Measurements from ENCODE around the gene PLIN3.
"Not testable (repeated sequence)": the region's sequence is repeated elsewhere in the genome, so short reads cannot be mapped to it uniquely, and the experiment has no call there.

Gene PLIN3

GRCh38 chr19:4867534-4868285, at the start of gene PLIN3:
Gene PLIN3, minus strand, starts transcription at chr19:4867667. Its CDS starts 6,273 bp downstream, at chr19:4861394.
- DNase-seq: peak; percentile 95

GRCh38 chr19:4916292-4917082, 49.0 kb upstream of the PLIN3 start:
- no peak for DNase-seq

DNA sequence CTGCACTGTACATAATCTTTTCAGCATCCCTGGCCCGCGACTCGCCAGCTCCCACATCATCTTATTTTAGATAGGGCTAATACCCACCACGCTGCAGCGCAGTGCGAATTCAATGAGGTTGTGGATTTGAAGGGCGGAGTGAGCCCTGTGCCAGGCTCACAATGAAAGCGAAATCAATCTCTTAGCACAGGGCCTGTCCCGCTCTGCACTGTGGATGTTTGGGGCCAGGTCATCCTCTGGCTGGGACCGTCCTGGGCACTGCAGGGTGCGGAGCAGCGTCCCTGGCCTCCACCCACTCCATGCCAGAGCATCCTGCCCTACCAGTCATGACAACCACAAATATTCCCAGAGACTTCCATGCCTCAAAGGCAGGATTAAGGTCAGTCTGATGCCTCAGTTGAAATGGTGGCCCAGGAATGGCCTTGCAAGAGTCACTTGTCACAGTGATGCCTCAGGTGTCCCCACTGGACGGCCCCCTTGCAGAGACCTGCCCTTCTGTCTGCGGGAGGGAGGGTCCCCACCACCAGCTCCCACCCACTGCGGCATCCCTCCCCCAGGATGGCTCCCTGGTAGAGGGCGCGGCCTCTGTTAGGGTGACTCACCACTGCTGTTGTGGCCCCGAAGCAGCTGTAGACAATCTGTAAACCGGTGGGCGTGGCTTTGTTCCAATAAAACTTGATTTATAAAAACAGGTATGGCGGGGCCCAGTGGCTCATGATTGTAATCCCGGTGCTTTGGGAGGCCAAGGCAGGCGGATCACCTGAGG, 47.5 kb upstream of the PLIN3 start:
- DNase-seq: peak; percentile 77

GRCh38 chr19:4913996-4914735, 46.7 kb upstream of the PLIN3 start:
- no peak for DNase-seq

DNA sequence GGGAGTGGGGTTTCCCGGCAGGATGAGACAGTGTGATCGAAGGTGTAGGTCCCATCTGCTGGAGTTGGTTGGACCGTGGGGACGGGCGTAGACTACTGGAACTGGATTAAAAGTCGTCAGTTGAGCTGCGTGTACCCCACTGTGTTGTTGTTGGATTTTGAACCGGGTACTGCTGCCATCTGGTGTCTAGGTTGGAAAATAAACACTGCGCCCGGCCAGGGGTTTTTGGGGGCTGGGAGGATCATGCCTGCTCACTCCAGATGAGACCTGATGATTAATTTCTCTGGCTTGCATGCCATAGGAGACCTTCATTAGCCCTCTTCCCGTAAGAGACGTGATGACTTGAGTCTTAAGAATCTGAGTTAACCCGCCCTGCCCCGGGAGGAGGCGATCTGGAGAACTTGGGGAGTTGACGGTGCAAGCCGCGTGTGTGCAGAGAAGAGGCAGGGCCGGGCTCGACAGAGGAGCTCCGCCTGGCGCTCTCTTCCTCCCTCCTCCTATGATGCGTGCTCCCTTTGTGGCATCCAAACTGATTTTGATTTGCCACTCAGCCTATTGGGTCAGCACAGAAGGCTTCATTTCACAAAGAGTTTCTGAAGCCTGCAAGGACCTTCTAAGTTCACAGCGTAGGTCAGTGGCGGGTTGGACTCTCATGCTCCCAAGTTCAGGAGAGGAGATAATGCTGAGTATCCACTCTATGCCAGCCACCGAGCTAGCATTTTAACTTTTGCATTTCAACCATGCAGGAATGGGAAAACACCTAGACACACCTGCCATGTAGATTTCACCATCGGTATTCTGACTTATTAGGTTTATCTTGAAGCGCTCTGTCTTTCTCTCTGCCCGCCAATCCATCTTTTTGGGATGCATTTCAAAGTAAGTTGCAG, 44.6 kb upstream of the PLIN3 start:
- DNase-seq: peak; percentile 100

DNA sequence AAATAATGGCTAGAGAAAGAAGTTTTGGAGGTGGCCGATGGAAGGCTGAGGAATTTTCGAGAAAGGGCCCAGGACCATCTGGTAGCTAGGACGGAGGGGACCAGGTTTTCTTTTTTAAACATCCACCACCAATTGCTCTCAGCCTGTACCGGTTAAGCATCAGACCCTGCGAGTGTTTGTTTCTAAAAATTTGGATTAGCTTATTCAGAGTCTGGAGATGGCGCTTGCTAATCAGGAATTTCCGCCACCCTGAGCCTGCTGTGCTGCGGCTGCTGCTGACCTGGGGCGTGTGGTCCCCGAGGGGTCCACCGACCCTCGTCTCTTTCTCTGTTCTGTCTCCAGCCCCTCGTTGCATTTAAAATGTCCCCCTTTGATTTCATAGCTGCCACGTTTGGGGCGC, 43.8 kb upstream of the PLIN3 start:
- DNase-seq: no peak

- DNase-seq: peak; percentile 85
Observed at GRCh38 chr19:4910594-4911281, 43.3 kb upstream of the PLIN3 start.

- DNase-seq: peak; percentile 93
Observed at GRCh38 chr19:4909897-4910593, 42.6 kb upstream of the PLIN3 start.

GRCh38 chr19:4909156-4909896, 41.9 kb upstream of the PLIN3 start, which contains the start of gene UHRF1:
Gene UHRF1, plus strand, starts transcription at chr19:4909501. Its CDS starts 1,385 bp downstream, at chr19:4910886.
- peak; percentile 73 for DNase-seq

GRCh38 chr19:4908781-4909155, 41.3 kb upstream of the PLIN3 start:
- DNase-seq: no peak

DNA sequence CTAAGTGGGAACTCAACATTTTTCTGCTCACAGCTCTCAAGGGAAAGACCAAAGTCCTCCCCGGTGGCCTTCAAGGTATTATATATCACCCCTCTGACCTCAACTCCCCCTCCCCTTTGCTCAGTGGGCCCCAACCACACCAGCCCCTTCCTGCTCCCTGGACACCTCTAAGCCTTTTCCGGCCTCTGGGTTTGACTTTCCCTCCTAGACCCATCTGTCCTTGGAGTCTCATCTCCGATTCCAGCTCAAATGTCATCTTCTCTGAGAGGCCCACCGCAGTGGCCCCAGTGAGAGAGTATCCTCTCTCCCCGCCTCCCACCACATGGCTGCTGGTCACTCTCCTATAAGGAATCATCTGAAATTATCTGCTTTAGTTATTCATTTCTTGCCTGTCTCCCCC, 40.9 kb upstream of the PLIN3 start:
- DNase-seq: no peak

GRCh38 chr19:4906963-4907362, 39.5 kb upstream of the PLIN3 start:
- DNase-seq: no peak

DNA sequence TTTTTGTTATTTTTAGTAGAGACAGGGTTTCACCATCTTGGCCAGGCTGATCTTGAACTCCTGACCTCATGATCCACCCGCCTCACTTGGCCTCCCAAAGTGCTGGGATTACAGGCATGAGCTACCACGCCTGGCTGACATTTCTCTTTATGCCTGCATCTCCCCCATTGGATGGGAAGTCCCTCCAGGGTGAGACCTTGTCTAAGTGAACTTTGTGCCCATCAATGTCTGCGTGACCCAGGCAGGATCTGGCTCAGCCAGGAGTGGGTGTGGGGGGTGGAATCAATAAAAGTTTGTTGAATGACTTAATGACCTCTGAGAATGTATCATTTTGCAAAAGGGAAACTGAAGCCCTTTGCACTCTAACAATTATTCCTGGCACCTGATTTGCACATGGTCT, 37.0 kb upstream of the PLIN3 start:
- DNase-seq: no peak

- no peak for DNase-seq
Observed at GRCh38 chr19:4902796-4903195, 35.3 kb upstream of the PLIN3 start, which contains the start of gene ARRDC5. Gene ARRDC5, minus strand, starts transcription at chr19:4902896. Its CDS starts 71 bp downstream, at chr19:4902825.

DNA sequence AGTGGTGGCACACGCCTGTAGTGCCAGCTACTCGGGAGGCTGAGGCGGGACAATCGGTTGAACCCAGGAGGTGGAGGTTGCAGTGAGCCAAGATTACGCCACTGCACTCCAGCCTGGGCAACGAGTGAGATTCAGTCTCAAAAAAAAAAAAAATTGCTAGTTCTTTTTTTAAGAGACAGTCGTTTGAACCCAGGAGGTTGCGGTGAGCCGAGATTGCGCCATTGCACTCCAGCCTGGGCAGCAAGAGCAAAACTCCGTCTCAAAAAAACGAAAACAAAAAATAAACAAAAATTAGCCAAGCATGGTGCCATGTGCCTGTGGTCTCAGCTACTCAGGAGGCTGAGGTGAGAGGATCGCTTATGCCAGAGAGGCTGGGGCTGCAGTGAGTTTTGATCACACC, 33.4 kb upstream of the PLIN3 start:
- not testable (repeated sequence) for DNase-seq

DNA sequence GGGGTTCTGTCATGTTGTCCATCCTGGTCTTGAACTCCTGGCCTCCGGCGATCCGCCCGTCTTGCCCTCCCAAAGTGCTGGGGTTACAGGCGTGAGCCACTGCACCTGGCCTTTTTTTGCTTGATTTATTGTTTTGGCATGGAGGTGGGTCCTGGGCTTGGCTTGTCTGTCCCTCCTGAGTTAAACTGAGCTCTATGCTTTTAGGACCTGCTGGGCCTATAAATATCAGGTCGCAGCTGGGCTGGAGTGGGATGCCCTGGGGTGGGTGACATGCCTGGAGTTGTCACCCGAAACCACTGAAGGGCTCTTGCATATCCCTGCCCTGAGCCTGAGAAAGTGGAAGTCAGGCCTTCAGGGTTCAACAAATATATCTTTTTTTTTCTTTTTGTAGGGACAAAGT, 29.7 kb upstream of the PLIN3 start:
- DNase-seq: no peak

DNA sequence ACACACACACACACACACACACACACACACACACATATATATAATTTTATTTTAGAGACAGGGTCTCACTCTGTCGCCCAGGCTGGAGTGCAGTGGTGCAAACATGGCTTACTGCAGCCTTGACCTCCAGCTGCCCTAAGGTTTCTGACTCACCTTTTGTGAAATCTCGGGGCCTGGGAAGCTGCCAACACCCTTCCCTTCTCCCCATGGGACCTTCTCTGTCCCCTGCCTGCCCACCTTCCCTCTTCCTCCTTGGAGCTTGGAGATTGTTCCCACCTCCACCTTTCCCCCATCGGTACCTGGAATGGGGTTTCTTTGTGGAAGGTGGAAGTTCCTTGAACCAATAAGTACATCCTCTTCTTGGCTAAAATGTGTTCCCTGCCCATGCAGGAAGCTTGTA, 28.9 kb upstream of the PLIN3 start:
- peak; percentile 39 for DNase-seq

DNA sequence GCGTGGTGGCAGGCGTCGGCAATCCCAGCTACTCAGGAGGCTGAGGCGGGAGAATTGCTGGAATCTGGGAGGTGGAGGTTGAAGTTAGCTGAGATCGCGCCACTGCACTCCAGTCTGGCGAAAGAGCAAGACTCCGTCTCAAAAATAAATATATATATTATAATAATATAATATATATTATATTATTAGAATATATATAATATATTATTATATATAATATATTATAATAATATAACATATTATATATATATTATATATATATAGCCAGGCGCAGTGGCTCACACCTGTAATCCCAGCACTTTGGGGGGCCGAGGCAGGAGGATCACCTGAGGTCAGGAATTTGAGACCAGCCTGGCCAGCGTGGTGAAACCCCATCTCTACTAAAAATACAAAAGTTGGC, 25.5 kb upstream of the PLIN3 start:
- not testable (repeated sequence) for DNase-seq

- no peak for DNase-seq
Observed at GRCh38 chr19:4891066-4891465, 23.6 kb upstream of the PLIN3 start.

Measured in fibroblast of skin of right quadriceps (primary cell).